Mesenchymal stem cell (in vitro differentiated cells and primary cell): ENCODE measurements around the gene DUSP5.

Experiments
- DNase-seq: peaks from one replicate; pipeline ENCODE4 v3.0.0-alpha.2; 2013
- H2AFZ ChIP-seq: one replicate; pipeline ENCODE4 v1.6.1; 2013; ENCODE audit warnings: low read depth, mild to moderate bottlenecking, control low read depth, inconsistent platforms, low read length, moderate library complexity
- H2AK5ac ChIP-seq: 2 replicates; pipeline ENCODE4 v1.6.1; 2013; ENCODE audit warnings: low read length, moderate library complexity, mild to moderate bottlenecking, inconsistent platforms; ENCODE audit not compliant: severe bottlenecking
- H2BK120ac ChIP-seq: one replicate; pipeline ENCODE4 v1.6.1; 2013; ENCODE audit warnings: low read depth, mild to moderate bottlenecking, inconsistent platforms, low read length, moderate library complexity
- H2BK12ac ChIP-seq, 2 experiments: one replicate each; pipeline ENCODE4 v1.6.1; 2013; ENCODE audit warnings: inconsistent platforms in 2 of 2, low read length in 2 of 2, mild to moderate bottlenecking in 2 of 2, moderate library complexity in 2 of 2, control low read depth in 1 of 2
- H2BK15ac ChIP-seq: one replicate; pipeline ENCODE4 v1.6.1; 2013; ENCODE audit warnings: mild to moderate bottlenecking, low read depth, inconsistent platforms; ENCODE audit not compliant: poor library complexity, severe bottlenecking
- H2BK5ac ChIP-seq: 2 replicates; pipeline ENCODE4 v1.6.1; 2013; ENCODE audit warnings: low read depth, mild to moderate bottlenecking, low read length, control low read depth, inconsistent platforms; ENCODE audit not compliant: poor library complexity, severe bottlenecking
- H3K14ac ChIP-seq, 2 experiments: one replicate each; pipeline ENCODE4 v1.6.1; 2013; ENCODE audit warnings: inconsistent platforms in 2 of 2, low read length in 2 of 2, control low read depth in 1 of 2, mild to moderate bottlenecking in 1 of 2, moderate library complexity in 1 of 2
- H3K18ac ChIP-seq, 2 experiments: one replicate each; pipeline ENCODE4 v1.6.1; 2013; ENCODE audit warnings: inconsistent platforms in 2 of 2, low read length in 2 of 2, control low read depth in 1 of 2, low read depth in 1 of 2, mild to moderate bottlenecking in 1 of 2
- H3K23ac ChIP-seq, 2 experiments: one replicate each; pipeline ENCODE4 v1.6.1; 2013; ENCODE audit warnings: inconsistent platforms in 2 of 2, low read length in 2 of 2, mild to moderate bottlenecking in 2 of 2, moderate library complexity in 2 of 2, control low read depth in 1 of 2
- H3K27ac ChIP-seq: 2 replicates; pipeline ENCODE4 v1.5.1; 2013; ENCODE audit warnings: mild to moderate bottlenecking, moderate library complexity, low read length, control low read depth, inconsistent platforms; ENCODE audit not compliant: poor library complexity, severe bottlenecking
- H3K27me3 ChIP-seq, 2 experiments: 2 replicates each; pipeline versions ENCODE4 v1.6.1 to v1.7.0; 2013; ENCODE audit warnings: low read length in 2 of 2, mild to moderate bottlenecking in 2 of 2, moderate library complexity in 2 of 2, control low read depth in 1 of 2, inconsistent platforms in 1 of 2; ENCODE audit not compliant: control insufficient read depth in 1 of 2, insufficient read depth in 1 of 2
- H3K36me3 ChIP-seq, 2 experiments: 2 replicates each; pipeline versions ENCODE4 v1.6.1 to v1.7.0; 2013; ENCODE audit warnings: low read length in 2 of 2, control low read depth in 1 of 2, inconsistent platforms in 1 of 2, low read depth in 1 of 2, mild to moderate bottlenecking in 1 of 2; ENCODE audit not compliant: insufficient read depth in 2 of 2, control insufficient read depth in 1 of 2
- H3K4ac ChIP-seq, 2 experiments: one replicate each; pipeline ENCODE4 v1.6.1; 2013; ENCODE audit warnings: inconsistent platforms in 2 of 2, low read length in 2 of 2, mild to moderate bottlenecking in 2 of 2, moderate library complexity in 2 of 2, control low read depth in 1 of 2, low read depth in 1 of 2
- H3K4me1 ChIP-seq: 2 replicates; pipeline ENCODE4 v1.6.1; 2013; ENCODE audit warnings: low read depth, low read length, control low read depth; ENCODE audit not compliant: control insufficient read depth, insufficient read depth
- H3K4me2 ChIP-seq: 2 replicates; pipeline ENCODE4 v1.6.1; 2013; ENCODE audit warnings: low read length, mild to moderate bottlenecking, inconsistent platforms; ENCODE audit not compliant: poor library complexity, severe bottlenecking
- H3K4me3 ChIP-seq, 2 experiments: 2 replicates each; pipeline versions ENCODE4 v1.5.1 to v1.7.0; 2013; ENCODE audit warnings: low read length in 2 of 2, mild to moderate bottlenecking in 2 of 2, control low read depth in 1 of 2, low read depth in 1 of 2; ENCODE audit not compliant: insufficient read depth in 1 of 2
- H3K79me1 ChIP-seq: replicated peaks from 2 replicates; pipeline ENCODE4 v1.6.1; 2013; ENCODE audit warnings: mild to moderate bottlenecking, control low read depth, low read length, inconsistent platforms; ENCODE audit not compliant: poor library complexity, severe bottlenecking
- H3K9ac ChIP-seq: 2 replicates; pipeline ENCODE4 v1.7.0; 2013; ENCODE audit warnings: mild to moderate bottlenecking, low read length, moderate library complexity
- H3K9me3 ChIP-seq: 2 replicates; pipeline ENCODE4 v1.7.0; 2013; ENCODE audit warnings: mild to moderate bottlenecking, low read length; ENCODE audit not compliant: control insufficient read depth
- H4K8ac ChIP-seq: one replicate; pipeline ENCODE4 v1.6.1; 2013; ENCODE audit warnings: inconsistent platforms, mild to moderate bottlenecking, low read length, moderate library complexity
- H4K91ac ChIP-seq: one replicate; pipeline ENCODE4 v1.6.1; 2013; ENCODE audit warnings: mild to moderate bottlenecking, low read length, inconsistent platforms
- WGBS: methylation state at CpG from one replicate; pipeline ENCODE4 v1.1.7; 2013; ENCODE audit warnings: mixed read lengths; 5-methylcytosine and 5-hydroxymethylcytosine counted together

The DUSP5 gene

GRCh38 chr10:110486680-110487410 lies 10.9 kb upstream of the DUSP5 start:
- Histone ChIP-seq H2BK12ac (peak overlapping the region; percentile 21 to 69), H2AFZ (no peak overlapping the region), H4K8ac (peak overlapping the region; percentile 43), H3K4ac (peak overlapping the region in 1 of 2 experiments; percentile 40), H3K23ac (no peak overlapping the region), H3K36me3 (no peaks in the 10 kb centered on the region), H2BK15ac (no peak overlapping the region), H2BK120ac (no peak overlapping the region), H3K9me3 (no peaks in the 10 kb centered on the region), H3K4me2 (no peak overlapping the region), H3K14ac (no peak overlapping the region), H3K9ac (no peak overlapping the region), H2BK5ac (no peak overlapping the region), H3K18ac (peak overlapping the region; percentile 73 to 84), H3K79me1 (no peaks in the 10 kb centered on the region), H3K27me3 (no peaks in the 10 kb centered on the region), H3K4me3 (peak overlapping the region in 1 of 2 experiments; percentile 0), H2AK5ac (peak overlapping the region; percentile 49), H4K91ac (no peak overlapping the region), H3K27ac (peak overlapping the region; percentile 41), H3K4me1 (peaks cover 7% of the 10 kb centered on the region)
- no peak for DNase-seq
- 70% methylated on average over 10 of the region's 11 CpGs for WGBS

GRCh38 chr10:110487411-110488331 lies 10.0 kb upstream of the DUSP5 start:
- Histone ChIP-seq H3K79me1 (no peaks in the 10 kb centered on the region), H3K9ac (no peak overlapping the region), H3K4me2 (no peak overlapping the region), H2BK15ac (no peak overlapping the region), H2AK5ac (no peak overlapping the region), H2BK120ac (no peak overlapping the region), H3K36me3 (no peaks in the 10 kb centered on the region), H3K27ac (no peak overlapping the region), H3K18ac (peak overlapping the region in 1 of 2 experiments; percentile 84), H2AFZ (no peak overlapping the region), H3K14ac (peak overlapping the region in 1 of 2 experiments; percentile 46), H3K4me1 (peaks cover 7% of the 10 kb centered on the region), H4K8ac (peak overlapping the region; percentile 8), H2BK12ac (peak overlapping the region in 1 of 2 experiments; percentile 75), H2BK5ac (no peak overlapping the region), H3K9me3 (no peaks in the 10 kb centered on the region), H3K27me3 (no peaks in the 10 kb centered on the region), H3K23ac (no peak overlapping the region), H3K4ac (no peak overlapping the region), H3K4me3 (no peak overlapping the region), H4K91ac (no peak overlapping the region)
- DNase-seq: peak; percentile 81
- WGBS: under 1% methylated on average over 6 of the region's 6 CpGs

GRCh38 chr10:110488332-110488681 lies 9.4 kb upstream of the DUSP5 start:
- H3K4me2 ChIP-seq: no peak overlapping the region
- H3K9me3 ChIP-seq: no peaks in the 10 kb centered on the region
- H3K18ac ChIP-seq: peak overlapping the region; percentile 5 to 48
- H3K27me3 ChIP-seq: no peaks in the 10 kb centered on the region
- peak overlapping the region in 1 of 2 experiments; percentile 87 for H2BK12ac ChIP-seq
- no peak overlapping the region for H3K9ac ChIP-seq
- H2BK15ac ChIP-seq: no peak overlapping the region
- H2BK5ac ChIP-seq: no peak overlapping the region
- DNase-seq: no peak
- no peaks in the 10 kb centered on the region for H3K36me3 ChIP-seq
- H3K4ac ChIP-seq: peak overlapping the region in 1 of 2 experiments; percentile 44
- no peak overlapping the region for H3K14ac ChIP-seq
- H2AFZ ChIP-seq: no peak overlapping the region
- no peak overlapping the region for H3K27ac ChIP-seq
- 15% methylated on average over 4 of the region's 4 CpGs for WGBS
- H2BK120ac ChIP-seq: no peak overlapping the region
- no peak overlapping the region for H4K91ac ChIP-seq
- H3K4me1 ChIP-seq: peaks cover 9% of the 10 kb centered on the region
- H3K79me1 ChIP-seq: peaks cover 3% of the 10 kb centered on the region
- no peak overlapping the region for H4K8ac ChIP-seq
- H3K4me3 ChIP-seq: no peak overlapping the region
- no peak overlapping the region for H3K23ac ChIP-seq
- peak overlapping the region; percentile 49 for H2AK5ac ChIP-seq

GRCh38 chr10:110488940-110489339 lies 8.8 kb upstream of the DUSP5 start:
- no peaks in the 10 kb centered on the region for H3K27me3 ChIP-seq
- H2BK15ac ChIP-seq: no peak overlapping the region
- H3K79me1 ChIP-seq: peaks cover 3% of the 10 kb centered on the region
- no peak overlapping the region for H3K4ac ChIP-seq
- WGBS: 78% methylated on average over 4 of the region's 5 CpGs
- no peak overlapping the region for H4K8ac ChIP-seq
- H3K9me3 ChIP-seq: no peaks in the 10 kb centered on the region
- H2AK5ac ChIP-seq: no peak overlapping the region
- no peak overlapping the region for H2AFZ ChIP-seq
- no peak overlapping the region for H3K27ac ChIP-seq
- H4K91ac ChIP-seq: no peak overlapping the region
- no peak overlapping the region for H3K4me2 ChIP-seq
- no peak overlapping the region for H3K9ac ChIP-seq
- H3K36me3 ChIP-seq: no peaks in the 10 kb centered on the region
- H3K23ac ChIP-seq: no peak overlapping the region
- H2BK5ac ChIP-seq: no peak overlapping the region
- H3K18ac ChIP-seq: no peak overlapping the region
- no peak overlapping the region for H2BK12ac ChIP-seq
- DNase-seq: no peak
- no peak overlapping the region for H3K4me3 ChIP-seq
- no peak overlapping the region for H2BK120ac ChIP-seq
- H3K14ac ChIP-seq: no peak overlapping the region
- peaks cover 14% of the 10 kb centered on the region for H3K4me1 ChIP-seq
